NB4 (cell line): ENCODE measurements around the gene JAK1.
A peak's percentile ranks its signal among the peaks of the same experiment; 100 is the strongest.

ENCODE experiments used
- DNase-seq: peaks from one replicate; pipeline ENCODE4 v3.0.0; 2010; ENCODE audit warnings: low read depth
- H3K4me3 ChIP-seq: one replicate; pipeline ENCODE4 v1.5.1; 2011; ENCODE audit warnings: mild to moderate bottlenecking, low read depth, low read length, moderate library complexity
- MYC ChIP-seq: IDR thresholded peaks from 2 replicates; pipeline ENCODE4 v1.6.1; 2011; ENCODE audit warnings: low read depth, low read length
- POLR2A ChIP-seq: IDR thresholded peaks from 2 replicates; pipeline ENCODE4 v1.6.1; 2011; ENCODE audit warnings: mild to moderate bottlenecking; ENCODE audit not compliant: insufficient read length; ENCODE audit errors: extremely low read depth
- TF ChIP-seq, protein P1 (sequence below): IDR thresholded peaks from one replicate; pipeline ENCODE4 v1.5.1; 2012; ENCODE audit warnings: low read depth, low read length
- TF ChIP-seq, protein P2 (sequence below): IDR thresholded peaks from 2 replicates; pipeline ENCODE4 v1.6.1; 2011; ENCODE audit warnings: low read depth, low read length

The JAK1 gene

DNA sequence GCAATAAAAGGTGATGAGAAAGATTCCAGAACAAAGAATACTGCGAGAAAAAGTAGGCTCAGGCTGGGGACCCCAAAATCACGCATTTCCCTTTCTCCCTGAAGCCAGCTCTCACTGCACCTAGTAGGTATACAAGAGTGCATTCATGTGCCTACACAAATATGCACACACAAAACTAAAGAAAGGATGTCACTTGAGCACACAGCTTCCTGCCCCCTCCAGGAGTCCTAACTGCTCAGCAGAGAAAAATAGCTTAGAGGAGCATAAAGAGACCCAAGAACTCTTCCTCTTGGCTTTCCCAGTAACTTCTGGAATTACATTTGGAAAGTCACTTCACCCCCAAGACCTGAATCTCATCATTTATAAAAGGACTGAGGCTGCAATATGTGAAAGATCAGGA, 38.0 kb downstream of the JAK1 start:
- DNase-seq, result no peak
- TF ChIP-seq MYC, result no peak
- TF ChIP-seq, protein P1, sequence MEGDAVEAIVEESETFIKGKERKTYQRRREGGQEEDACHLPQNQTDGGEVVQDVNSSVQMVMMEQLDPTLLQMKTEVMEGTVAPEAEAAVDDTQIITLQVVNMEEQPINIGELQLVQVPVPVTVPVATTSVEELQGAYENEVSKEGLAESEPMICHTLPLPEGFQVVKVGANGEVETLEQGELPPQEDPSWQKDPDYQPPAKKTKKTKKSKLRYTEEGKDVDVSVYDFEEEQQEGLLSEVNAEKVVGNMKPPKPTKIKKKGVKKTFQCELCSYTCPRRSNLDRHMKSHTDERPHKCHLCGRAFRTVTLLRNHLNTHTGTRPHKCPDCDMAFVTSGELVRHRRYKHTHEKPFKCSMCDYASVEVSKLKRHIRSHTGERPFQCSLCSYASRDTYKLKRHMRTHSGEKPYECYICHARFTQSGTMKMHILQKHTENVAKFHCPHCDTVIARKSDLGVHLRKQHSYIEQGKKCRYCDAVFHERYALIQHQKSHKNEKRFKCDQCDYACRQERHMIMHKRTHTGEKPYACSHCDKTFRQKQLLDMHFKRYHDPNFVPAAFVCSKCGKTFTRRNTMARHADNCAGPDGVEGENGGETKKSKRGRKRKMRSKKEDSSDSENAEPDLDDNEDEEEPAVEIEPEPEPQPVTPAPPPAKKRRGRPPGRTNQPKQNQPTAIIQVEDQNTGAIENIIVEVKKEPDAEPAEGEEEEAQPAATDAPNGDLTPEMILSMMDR, result no peak
- no peak for TF ChIP-seq POLR2A
- TF ChIP-seq, protein P2, sequence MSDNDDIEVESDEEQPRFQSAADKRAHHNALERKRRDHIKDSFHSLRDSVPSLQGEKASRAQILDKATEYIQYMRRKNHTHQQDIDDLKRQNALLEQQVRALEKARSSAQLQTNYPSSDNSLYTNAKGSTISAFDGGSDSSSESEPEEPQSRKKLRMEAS, result no peak
- no peak overlapping the region for H3K4me3 ChIP-seq

DNA sequence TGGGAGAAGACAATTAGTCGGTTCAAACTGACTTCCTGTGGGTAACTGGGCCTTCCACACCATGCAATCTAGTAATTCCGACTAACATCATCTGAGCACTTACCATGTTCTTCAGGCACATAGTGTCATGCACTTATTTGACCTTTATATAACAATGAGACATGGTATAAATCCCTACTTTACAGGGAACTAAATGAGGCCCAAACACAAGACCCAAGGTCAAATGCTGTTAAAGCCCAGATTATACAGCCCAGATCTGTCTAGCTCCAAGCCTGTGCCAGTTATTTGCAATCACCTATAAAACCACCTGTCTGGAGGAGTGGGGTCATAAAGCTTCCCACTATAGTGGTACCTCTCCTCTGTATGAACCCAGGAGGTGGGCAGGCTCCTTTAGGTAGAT, 40.8 kb downstream of the JAK1 start:
- TF ChIP-seq, protein P1, result no peak
- TF ChIP-seq, protein P2, result no peak
- TF ChIP-seq POLR2A (no peak), MYC (no peak)
- DNase-seq, result no peak
- H3K4me3 ChIP-seq, result no peak overlapping the region

DNA sequence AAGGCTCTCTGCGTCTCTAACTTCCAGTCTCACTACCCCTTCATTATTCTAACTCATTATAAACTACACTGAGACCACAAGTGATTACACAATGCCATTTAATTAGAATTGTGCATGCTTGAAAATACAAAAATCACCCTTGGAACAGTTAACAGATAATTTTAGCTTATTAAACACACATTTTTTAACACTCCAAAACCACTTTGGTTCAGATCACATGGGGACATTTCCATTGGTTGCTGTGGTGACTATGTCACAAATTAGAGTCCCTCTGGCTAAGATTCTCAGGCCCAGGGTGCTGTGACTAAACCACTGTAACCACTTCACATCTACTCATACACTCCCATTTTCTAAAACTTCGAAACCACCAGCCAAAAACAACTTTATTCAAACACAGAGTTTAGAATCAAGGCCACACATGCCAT, 43.0 kb downstream of the JAK1 start:
- TF ChIP-seq, protein P1, result no peak
- no peak for TF ChIP-seq POLR2A
- TF ChIP-seq, protein P2, result no peak
- TF ChIP-seq MYC, result no peak
- peak; percentile 32 for DNase-seq
- no peak overlapping the region for H3K4me3 ChIP-seq

DNA sequence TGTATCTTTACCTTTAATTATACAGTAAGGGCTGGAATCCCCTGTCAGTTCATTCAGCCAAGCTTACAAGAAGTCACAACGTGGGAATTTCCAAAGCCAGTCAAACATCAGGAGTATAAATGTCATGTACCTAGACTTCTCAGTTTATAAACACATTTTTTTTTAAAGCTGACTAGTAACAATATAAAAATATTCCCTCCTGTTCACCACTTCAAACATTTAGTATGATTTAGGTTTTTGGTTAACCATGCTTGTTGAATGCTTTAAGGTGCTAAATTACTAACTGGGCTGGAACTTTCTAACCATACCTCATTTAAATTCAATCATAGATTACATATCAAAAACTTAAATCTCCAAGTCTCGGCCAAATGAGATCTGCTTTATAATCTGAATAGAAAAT, 44.0 kb downstream of the JAK1 start:
- TF ChIP-seq, protein P2, result no peak
- TF ChIP-seq, protein P1, result no peak
- no peak for TF ChIP-seq POLR2A
- no peak for TF ChIP-seq MYC
- no peak for DNase-seq
- no peak overlapping the region for H3K4me3 ChIP-seq

DNA sequence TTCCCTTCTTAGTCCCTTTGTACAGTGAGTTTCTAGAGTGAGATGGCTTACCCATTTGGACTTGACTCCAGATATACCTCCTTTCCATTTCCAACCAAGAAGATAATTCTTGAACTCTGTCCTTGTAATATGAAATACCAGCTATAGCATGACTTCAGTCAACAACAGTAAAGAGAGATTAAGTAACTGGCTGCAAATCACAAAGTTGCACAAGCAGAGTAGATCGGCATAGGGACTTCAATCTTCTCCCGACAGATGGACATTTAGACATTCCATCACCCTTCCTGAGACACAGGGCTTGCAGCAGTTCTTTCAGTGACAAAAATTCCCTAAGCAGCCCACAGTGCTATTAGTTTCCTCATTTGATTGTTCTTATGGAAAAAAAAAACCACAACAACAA, 44.6 kb downstream of the JAK1 start:
- no peak for DNase-seq
- no peak overlapping the region for H3K4me3 ChIP-seq
- no peak for TF ChIP-seq POLR2A
- no peak for TF ChIP-seq MYC
- TF ChIP-seq, protein P1, result no peak
- TF ChIP-seq, protein P2, result no peak
